Measurements from ENCODE around the gene FUOM. TPM values are rescaled to one million over a fixed set of nuclear protein-coding genes. Genes with fewer than 3 reads are reported as not detected.

FUOM gene
- total RNA-seq, 1 donor from 2014 or later: 9.3 TPM

- H3K27me3 Mint-ChIP-seq (ENCODE audit: insufficient read depth, low read depth): peaks cover 39% of the 10 kb centered on the region
- TF ChIP-seq, protein P1, sequence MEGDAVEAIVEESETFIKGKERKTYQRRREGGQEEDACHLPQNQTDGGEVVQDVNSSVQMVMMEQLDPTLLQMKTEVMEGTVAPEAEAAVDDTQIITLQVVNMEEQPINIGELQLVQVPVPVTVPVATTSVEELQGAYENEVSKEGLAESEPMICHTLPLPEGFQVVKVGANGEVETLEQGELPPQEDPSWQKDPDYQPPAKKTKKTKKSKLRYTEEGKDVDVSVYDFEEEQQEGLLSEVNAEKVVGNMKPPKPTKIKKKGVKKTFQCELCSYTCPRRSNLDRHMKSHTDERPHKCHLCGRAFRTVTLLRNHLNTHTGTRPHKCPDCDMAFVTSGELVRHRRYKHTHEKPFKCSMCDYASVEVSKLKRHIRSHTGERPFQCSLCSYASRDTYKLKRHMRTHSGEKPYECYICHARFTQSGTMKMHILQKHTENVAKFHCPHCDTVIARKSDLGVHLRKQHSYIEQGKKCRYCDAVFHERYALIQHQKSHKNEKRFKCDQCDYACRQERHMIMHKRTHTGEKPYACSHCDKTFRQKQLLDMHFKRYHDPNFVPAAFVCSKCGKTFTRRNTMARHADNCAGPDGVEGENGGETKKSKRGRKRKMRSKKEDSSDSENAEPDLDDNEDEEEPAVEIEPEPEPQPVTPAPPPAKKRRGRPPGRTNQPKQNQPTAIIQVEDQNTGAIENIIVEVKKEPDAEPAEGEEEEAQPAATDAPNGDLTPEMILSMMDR (IDR thresholded peaks at IDR 0.05): no peak
- TF ChIP-seq EZH2phosphoT487 (IDR thresholded peaks at IDR 0.05): no peak
- no peak for TF ChIP-seq EZH2 (IDR thresholded peaks at IDR 0.05)
- no peak overlapping the region for H3K27ac Mint-ChIP-seq
- peaks cover 2% of the 10 kb centered on the region for H3K36me3 Mint-ChIP-seq
- Histone ChIP-seq H3K9ac (no peak overlapping the region), H3K36me3 (no peaks in the 10 kb centered on the region), H3F3A (ENCODE audit: low read depth) (peaks cover 4% of the 10 kb centered on the region), H3K79me2 (ENCODE audit: low read depth) (no peaks in the 10 kb centered on the region), H3K9me3 (ENCODE audit: low read depth) (no peaks in the 10 kb centered on the region), H4K20me1 (ENCODE audit: low read depth) (peaks cover 6% of the 10 kb centered on the region), H3K27ac (no peak overlapping the region), H3K4me2 (no peak overlapping the region), H3K4me3 (no peak overlapping the region), H3K4me1 (peaks cover 16% of the 10 kb centered on the region), H2AFZ (replicated peaks) (no peak overlapping the region), H3K27me3 (peaks cover 95% of the 10 kb centered on the region)
- H3K4me3 Mint-ChIP-seq: peak overlapping the region; percentile 46
- peaks cover 24% of the 10 kb centered on the region for H3K9me3 Mint-ChIP-seq
- no peak for DNase-seq (ENCODE audit: low spot score)
- H3K4me1 Mint-ChIP-seq: peaks cover 6% of the 10 kb centered on the region
These were observed 24.7 kb downstream of the FUOM start for GRCh38 chr10:133332936-133333699.

- no peaks in the 10 kb centered on the region for H3K79me2 ChIP-seq (ENCODE audit: low read depth)
- Mint-ChIP-seq H3K9me3 (peaks cover 24% of the 10 kb centered on the region), H3K27ac (no peak overlapping the region), H3K27me3 (ENCODE audit: insufficient read depth, low read depth) (peaks cover 51% of the 10 kb centered on the region), H3K36me3 (peaks cover 2% of the 10 kb centered on the region), H3K4me3 (peak overlapping the region; percentile 65), H3K4me1 (peaks cover 19% of the 10 kb centered on the region)
- peak; percentile 26 for TF ChIP-seq EZH2phosphoT487 (IDR thresholded peaks at IDR 0.05)
- peak; percentile 72 for TF ChIP-seq EZH2 (IDR thresholded peaks at IDR 0.05)
- TF ChIP-seq, protein P1 (IDR thresholded peaks at IDR 0.05): peak; percentile 98
- peaks cover 95% of the 10 kb centered on the region for H3K27me3 ChIP-seq
- peak overlapping the region; percentile 36 for H3K4me3 ChIP-seq
- peak overlapping the region; percentile 80 for H3K4me2 ChIP-seq
- peaks cover 6% of the 10 kb centered on the region for H3F3A ChIP-seq (ENCODE audit: low read depth)
- H3K9me3 ChIP-seq (ENCODE audit: low read depth): no peaks in the 10 kb centered on the region
- H2AFZ ChIP-seq (replicated peaks): peak overlapping the region; percentile 14
- no peak overlapping the region for H3K9ac ChIP-seq
- H4K20me1 ChIP-seq (ENCODE audit: low read depth): no peaks in the 10 kb centered on the region
- H3K36me3 ChIP-seq: no peaks in the 10 kb centered on the region
- DNase-seq (ENCODE audit: low spot score): peak; percentile 93
- H3K27ac ChIP-seq: no peak overlapping the region
- H3K4me1 ChIP-seq: peaks cover 21% of the 10 kb centered on the region
These were observed 28.2 kb downstream of the FUOM start for GRCh38 chr10:133329491-133330202.

DNA sequence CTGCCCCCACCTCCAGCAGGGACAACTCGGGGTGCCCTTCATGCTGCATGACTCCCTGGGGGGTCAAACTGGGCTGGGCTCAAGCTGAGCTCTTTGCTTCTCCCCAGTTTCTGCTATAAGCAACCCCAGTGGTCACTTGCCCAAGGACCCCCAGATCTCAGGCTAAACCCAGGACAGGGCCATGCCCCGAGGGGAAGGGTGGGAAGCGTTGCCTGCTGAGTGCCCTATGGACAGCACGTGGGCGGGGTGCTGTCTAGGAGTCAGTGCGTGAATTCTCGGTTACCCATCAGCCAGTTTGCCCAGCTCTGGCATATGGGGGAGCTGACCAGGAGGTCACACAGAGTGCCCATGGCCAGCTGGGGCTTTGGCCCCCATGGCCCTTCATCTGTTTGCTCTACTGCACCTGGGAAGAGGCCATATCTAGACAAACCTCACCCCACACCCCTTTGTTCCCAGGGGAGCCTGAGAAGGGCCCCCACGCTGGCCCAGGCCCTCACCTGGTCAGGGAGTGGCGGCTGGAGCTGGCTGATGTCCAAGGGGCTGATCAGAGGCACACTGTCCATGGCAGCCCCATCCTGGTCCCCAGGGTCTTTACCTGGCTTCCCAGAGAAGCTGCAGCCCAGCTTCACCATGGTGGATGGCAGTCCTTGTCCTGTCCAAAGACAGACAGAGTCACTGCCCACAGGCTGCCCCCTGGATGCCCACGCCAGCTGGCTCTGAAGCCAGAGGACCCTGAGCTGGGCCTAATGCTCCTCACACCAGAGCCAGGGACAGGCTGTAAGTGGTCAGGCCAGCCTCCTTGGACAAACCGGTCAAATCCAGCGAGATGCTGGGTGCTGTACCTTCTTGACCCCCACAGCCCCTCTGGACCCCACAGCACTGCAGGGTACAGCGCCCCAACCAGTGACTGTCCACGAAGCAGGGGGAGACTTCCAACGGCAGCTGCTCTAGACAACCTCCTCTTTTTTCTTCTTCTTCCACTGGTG is 29.2 kb downstream of the FUOM start:
- no peak overlapping the region for H2AFZ ChIP-seq (replicated peaks)
- peaks cover 2% of the 10 kb centered on the region for H3K36me3 Mint-ChIP-seq
- no peak for DNase-seq (ENCODE audit: low spot score)
- no peaks in the 10 kb centered on the region for H3K79me2 ChIP-seq (ENCODE audit: low read depth)
- H3K27me3 Mint-ChIP-seq (ENCODE audit: insufficient read depth, low read depth): peaks cover 48% of the 10 kb centered on the region
- H4K20me1 ChIP-seq (ENCODE audit: low read depth): no peaks in the 10 kb centered on the region
- H3K4me2 ChIP-seq: peak overlapping the region; percentile 80
- no peak overlapping the region for H3K4me3 ChIP-seq
- H3K27ac ChIP-seq: no peak overlapping the region
- no peak overlapping the region for H3K4me3 Mint-ChIP-seq
- H3F3A ChIP-seq (ENCODE audit: low read depth): peaks cover 10% of the 10 kb centered on the region
- H3K9ac ChIP-seq: no peak overlapping the region
- H3K4me1 ChIP-seq: peaks cover 21% of the 10 kb centered on the region
- peaks cover 19% of the 10 kb centered on the region for H3K4me1 Mint-ChIP-seq
- H3K36me3 ChIP-seq: no peaks in the 10 kb centered on the region
- TF ChIP-seq EZH2phosphoT487 (IDR thresholded peaks at IDR 0.05) (no peak), EZH2 (IDR thresholded peaks at IDR 0.05) (no peak)
- TF ChIP-seq, protein P1 (IDR thresholded peaks at IDR 0.05): no peak
- H3K9me3 Mint-ChIP-seq: peaks cover 24% of the 10 kb centered on the region
- H3K27me3 ChIP-seq: peaks cover 86% of the 10 kb centered on the region
- no peak overlapping the region for H3K27ac Mint-ChIP-seq
- H3K9me3 ChIP-seq (ENCODE audit: low read depth): no peaks in the 10 kb centered on the region

Measured in neural progenitor cell (in vitro differentiated cells).